SK-MEL-5 (cell line): ENCODE results near the gene BCAS3. TPM values are rescaled to one million over a fixed set of nuclear protein-coding genes. Genes with fewer than 3 reads are reported as not detected.

Source experiments
- DNase-seq: peaks from one replicate; pipeline ENCODE4 v3.0.0-alpha.2; 2016; ENCODE audit warnings: low read depth, low spot score
- in situ Hi-C: cut with HindIII; loops from 2 replicates; pipeline ENCODE4 v1.10.0; 2016; ENCODE audit warnings: low sequenced_read_pairs, high pct_unique_total_duplicates, low pct_unique_long_range_greater_than_20kb
- total RNA-seq: library from RNA; depleted of rRNA; stranded (reverse); fragments of >200 nt; shearing (Covaris generic); gene quantifications from 2 replicates; pipeline ENCODE4 v1.2.3, GENCODE V29; 2014

BCAS3 gene
- total RNA-seq, 1 experiment from 2014 or later, result 31.6 TPM

- in situ Hi-C loops, result no loop called here
- DNase-seq, result no peak
These were observed 711.1 kb downstream of the BCAS3 start for GRCh38 chr17:61388561-61389356.

- in situ Hi-C loops, result no loop called here
- peak; percentile 72 for DNase-seq
These were observed 712.2 kb downstream of the BCAS3 start for GRCh38 chr17:61389670-61390478.

GRCh38 chr17:61390479-61390791 lies 712.8 kb downstream of the BCAS3 start:
- in situ Hi-C loops, result no loop called here
- DNase-seq, result no peak

- DNase-seq, result no peak
- in situ Hi-C loops, result no loop called here
These were observed 714.1 kb downstream of the BCAS3 start for GRCh38 chr17:61391595-61392291.

GRCh38 chr17:61392679-61393078 lies 715.0 kb downstream of the BCAS3 start:
- in situ Hi-C loops, result no loop called here
- no peak for DNase-seq

GRCh38 chr17:61393550-61393903 lies 715.9 kb downstream of the BCAS3 start:
- DNase-seq, result peak; percentile 78
- in situ Hi-C loops, result no loop called here

- DNase-seq, result peak; percentile 88
- in situ Hi-C loops, result no loop called here
These were observed 716.4 kb downstream of the BCAS3 start for GRCh38 chr17:61393904-61394629.

- in situ Hi-C loops, result no loop called here
- no peak for DNase-seq
These were observed 717.2 kb downstream of the BCAS3 start for GRCh38 chr17:61394630-61395408.

GRCh38 chr17:61395409-61395982 lies 717.8 kb downstream of the BCAS3 start:
- in situ Hi-C loops, result no loop called here
- DNase-seq, result no peak

GRCh38 chr17:61395983-61396585 lies 718.4 kb downstream of the BCAS3 start:
- in situ Hi-C loops, result no loop called here

GRCh38 chr17:61396586-61397085 lies 719.0 kb downstream of the BCAS3 start:
- DNase-seq, result no peak
- in situ Hi-C loops, result no loop called here

More at GRCh38 chr17:61395983-61396585, 718.4 kb downstream of the BCAS3 start:
- DNase-seq, result no peak

- no peak for DNase-seq
- in situ Hi-C loops, result no loop called here
These were observed 719.6 kb downstream of the BCAS3 start for GRCh38 chr17:61397086-61397842.

GRCh38 chr17:61398721-61399130 lies 721.1 kb downstream of the BCAS3 start:
- no peak for DNase-seq
- in situ Hi-C loops, result no loop called here

GRCh38 chr17:61399131-61400065 lies 721.7 kb downstream of the BCAS3 start, which contains the start of gene TBX2:
TSS of gene TBX2 (plus strand) at chr17:61399843. CDS start at chr17:61400177, 334 bp downstream.
- in situ Hi-C loops, result no loop called here

More at GRCh38 chr17:61399131-61400065, 721.7 kb downstream of the BCAS3 start, which contains the start of gene TBX2:
- peak; percentile 97 for DNase-seq
